Measurements from ENCODE around the gene ZNF275. TPM values are rescaled to one million over a fixed set of nuclear protein-coding genes. Genes with fewer than 3 reads are reported as not detected.

ZNF275 gene
- total and polyA plus RNA-seq, 2 donors (not counting 1 experiment from before 2014, with no cell fraction given): 8.8 to 17.6 TPM

DNA sequence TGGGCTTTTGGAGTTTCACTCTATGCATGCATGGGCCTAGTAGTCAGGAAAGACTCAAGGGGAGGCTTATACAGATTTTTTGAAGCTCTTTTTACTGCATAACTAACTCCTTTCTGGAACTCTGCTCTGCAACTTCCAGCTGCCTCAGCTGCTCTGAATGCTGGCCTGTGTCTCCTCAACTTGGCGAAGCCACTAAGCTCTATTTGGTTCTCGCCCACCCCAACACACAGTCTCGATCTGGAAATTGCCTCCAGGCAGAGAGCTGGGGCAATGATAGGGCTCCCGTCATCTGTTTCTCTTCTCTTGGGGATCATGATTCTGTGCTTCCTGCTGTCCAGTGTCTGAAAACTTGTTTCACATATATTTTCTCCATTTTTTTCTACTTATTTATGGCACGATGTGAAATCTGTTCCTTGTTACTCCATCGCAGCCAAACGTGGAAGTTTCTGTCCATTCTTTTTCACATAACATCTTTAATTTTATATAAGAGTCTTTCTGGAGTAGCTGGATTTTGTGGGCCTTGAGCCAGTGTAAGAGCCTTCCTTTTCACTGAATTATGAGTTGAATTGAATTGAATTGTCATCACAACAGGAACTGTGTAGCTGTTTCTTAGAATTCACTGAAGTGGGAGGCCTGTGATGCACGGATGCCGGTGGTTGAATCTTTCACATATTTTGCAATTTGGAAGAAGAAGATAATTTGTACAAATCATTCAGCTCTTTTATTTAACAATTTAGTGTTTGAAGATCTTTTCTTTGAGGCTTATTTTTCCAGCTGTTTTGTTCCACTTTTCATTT lies 9.0 kb downstream of the ZNF275 start:
- Histone ChIP-seq H3K27me3 (replicated peaks in 1 of 4; ENCODE audit: control extremely low read depth in 1 of 4, control insufficient read depth in 3 of 4, insufficient read depth in 4 of 4, low read length in 3 of 4) (no peaks in the 10 kb centered on the region), H3K27ac (ENCODE audit: low read length in 2 of 2) (no peak overlapping the region), H3K9ac (ENCODE audit: low read length) (no peak overlapping the region), H3K79me2 (ENCODE audit: control insufficient read depth, insufficient read depth, low read length) (peaks cover 42% of the 10 kb centered on the region), H3K4me3 (ENCODE audit: control extremely low read depth in 1 of 5, extremely low read depth in 1 of 5, insufficient read depth in 1 of 5, low read depth in 2 of 5, low read length in 4 of 5) (no peak overlapping the region), H3K36me3 (replicated peaks in 1 of 2; ENCODE audit: control extremely low read depth in 1 of 2, control insufficient read depth in 1 of 2, extremely low read depth in 1 of 2, insufficient read depth in 2 of 2, low read length in 1 of 2) (peaks cover 2 to 34% of the 10 kb centered on the region in 2 experiments), H3K9me3 (ENCODE audit: control extremely low read depth in 1 of 3, control insufficient read depth in 2 of 3, insufficient read depth in 1 of 3, low read length in 2 of 3) (peaks cover 0 to 1% (median 0%) of the 10 kb centered on the region in 3 donors), H3K4me1 (ENCODE audit: control insufficient read depth in 2 of 2, insufficient read depth in 2 of 2, low read length in 2 of 2) (peaks cover 3 to 5% of the 10 kb centered on the region in 2 donors), H3K4me2 (replicated peaks; ENCODE audit: low read depth, low read length, poor library complexity, severe bottlenecking) (no peak overlapping the region), H4K20me1 (ENCODE audit: control insufficient read depth, insufficient read depth, low read length, poor library complexity, severe bottlenecking) (no peaks in the 10 kb centered on the region), H2AFZ (ENCODE audit: insufficient read depth, low read depth, low read length, poor library complexity, severe bottlenecking) (no peak overlapping the region)
- no peak for TF ChIP-seq EZH2 (IDR thresholded peaks at IDR 0.05; ENCODE audit: borderline replicate concordance, insufficient read depth, low read depth, low read length, poor library complexity, severe bottlenecking)
- TF ChIP-seq, protein P1, sequence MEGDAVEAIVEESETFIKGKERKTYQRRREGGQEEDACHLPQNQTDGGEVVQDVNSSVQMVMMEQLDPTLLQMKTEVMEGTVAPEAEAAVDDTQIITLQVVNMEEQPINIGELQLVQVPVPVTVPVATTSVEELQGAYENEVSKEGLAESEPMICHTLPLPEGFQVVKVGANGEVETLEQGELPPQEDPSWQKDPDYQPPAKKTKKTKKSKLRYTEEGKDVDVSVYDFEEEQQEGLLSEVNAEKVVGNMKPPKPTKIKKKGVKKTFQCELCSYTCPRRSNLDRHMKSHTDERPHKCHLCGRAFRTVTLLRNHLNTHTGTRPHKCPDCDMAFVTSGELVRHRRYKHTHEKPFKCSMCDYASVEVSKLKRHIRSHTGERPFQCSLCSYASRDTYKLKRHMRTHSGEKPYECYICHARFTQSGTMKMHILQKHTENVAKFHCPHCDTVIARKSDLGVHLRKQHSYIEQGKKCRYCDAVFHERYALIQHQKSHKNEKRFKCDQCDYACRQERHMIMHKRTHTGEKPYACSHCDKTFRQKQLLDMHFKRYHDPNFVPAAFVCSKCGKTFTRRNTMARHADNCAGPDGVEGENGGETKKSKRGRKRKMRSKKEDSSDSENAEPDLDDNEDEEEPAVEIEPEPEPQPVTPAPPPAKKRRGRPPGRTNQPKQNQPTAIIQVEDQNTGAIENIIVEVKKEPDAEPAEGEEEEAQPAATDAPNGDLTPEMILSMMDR (IDR thresholded peaks at IDR 0.05): no peak
- CTCF ChIA-PET: no interaction called here
- Mint-ChIP-seq H3K4me1 (peaks cover 27% of the 10 kb centered on the region), H3K4me3 (no peak overlapping the region), H3K27me3 (no peaks in the 10 kb centered on the region), H3K27ac (no peak overlapping the region), H3K9me3 (ENCODE audit: insufficient read depth) (peaks cover 3% of the 10 kb centered on the region)
- intact Hi-C loops (cut with micrococcal nuclease): no loop called here
- no peak for DNase-seq
- WGBS (ENCODE audit: insufficient coverage): 100% methylated on average over 2 of the region's 9 CpGs
- no peak for ATAC-seq (ENCODE audit: low read depth)
- POLR2A ChIA-PET: no interaction called here

DNA sequence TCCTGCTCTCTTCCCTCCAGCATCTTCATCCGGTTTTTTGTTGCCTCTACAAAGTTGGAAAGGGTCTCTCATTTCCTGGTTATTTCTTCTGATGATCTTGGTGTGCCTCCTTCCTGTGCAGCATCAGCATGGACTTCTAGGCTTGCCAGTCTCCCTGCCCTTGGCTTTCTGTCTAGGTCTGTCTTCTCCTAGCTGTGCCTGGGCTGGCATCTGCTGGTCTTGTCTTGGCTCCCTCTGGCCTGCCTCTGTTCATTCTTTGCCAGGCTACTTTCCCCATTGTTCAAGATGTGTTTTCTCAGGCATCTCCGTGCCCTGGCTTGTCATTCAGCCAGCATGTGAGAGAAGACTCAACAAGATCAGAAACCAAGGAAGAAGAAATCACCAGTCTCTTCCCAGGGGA lies 9.7 kb downstream of the ZNF275 start:
- peaks cover 2 to 35% of the 10 kb centered on the region in 2 experiments for H3K36me3 ChIP-seq (replicated peaks in 1 of 2; ENCODE audit: control extremely low read depth in 1 of 2, control insufficient read depth in 1 of 2, extremely low read depth in 1 of 2, insufficient read depth in 2 of 2, low read length in 1 of 2)
- no peak overlapping the region for H3K9ac ChIP-seq (ENCODE audit: low read length)
- peaks cover 39% of the 10 kb centered on the region for H3K79me2 ChIP-seq (ENCODE audit: control insufficient read depth, insufficient read depth, low read length)
- no peak overlapping the region for H2AFZ ChIP-seq (ENCODE audit: insufficient read depth, low read depth, low read length, poor library complexity, severe bottlenecking)
- H3K4me2 ChIP-seq (replicated peaks; ENCODE audit: low read depth, low read length, poor library complexity, severe bottlenecking): no peak overlapping the region
- WGBS (ENCODE audit: insufficient coverage): 100% methylated on average over 1 of the region's 2 CpGs
- no peak overlapping the region for H3K4me3 ChIP-seq (ENCODE audit: control extremely low read depth in 1 of 5, extremely low read depth in 1 of 5, insufficient read depth in 1 of 5, low read depth in 2 of 5, low read length in 4 of 5)
- H3K9me3 ChIP-seq (ENCODE audit: control extremely low read depth in 1 of 3, control insufficient read depth in 2 of 3, insufficient read depth in 1 of 3, low read length in 2 of 3): peaks cover 0 to 1% (median 0%) of the 10 kb centered on the region in 3 donors
- no peaks in the 10 kb centered on the region for H3K27me3 Mint-ChIP-seq
- no peaks in the 10 kb centered on the region for H4K20me1 ChIP-seq (ENCODE audit: control insufficient read depth, insufficient read depth, low read length, poor library complexity, severe bottlenecking)
- H3K4me1 ChIP-seq (ENCODE audit: control insufficient read depth in 2 of 2, insufficient read depth in 2 of 2, low read length in 2 of 2): no peaks in the 10 kb centered on the region
- POLR2A ChIA-PET: no interaction called here
- intact Hi-C loops (cut with micrococcal nuclease): no loop called here
- ATAC-seq (ENCODE audit: low read depth) (no peak), DNase-seq (no peak)
- H3K4me3 Mint-ChIP-seq: no peak overlapping the region
- CTCF ChIA-PET: no interaction called here
- no peak for TF ChIP-seq EZH2 (IDR thresholded peaks at IDR 0.05; ENCODE audit: borderline replicate concordance, insufficient read depth, low read depth, low read length, poor library complexity, severe bottlenecking)
- TF ChIP-seq, protein P1 (IDR thresholded peaks at IDR 0.05): no peak
- H3K9me3 Mint-ChIP-seq (ENCODE audit: insufficient read depth): peaks cover 3% of the 10 kb centered on the region
- H3K27me3 ChIP-seq (replicated peaks in 1 of 4; ENCODE audit: control extremely low read depth in 1 of 4, control insufficient read depth in 3 of 4, insufficient read depth in 4 of 4, low read length in 3 of 4): no peaks in the 10 kb centered on the region
- no peak overlapping the region for H3K27ac Mint-ChIP-seq
- H3K4me1 Mint-ChIP-seq: peaks cover 20% of the 10 kb centered on the region
- H3K27ac ChIP-seq (ENCODE audit: low read length in 2 of 2): no peak overlapping the region
